C4-2B (cell line): Measurements from ENCODE around the gene ZNF618.

Source experiments
- ZFX ChIP-seq: fragments of 450-650 bp; IDR thresholded peaks from 2 replicates; pipeline ENCODE4 v1.6.1; 2017
- TF ChIP-seq, protein P1 (sequence below): fragments of 450-650 bp; conservative IDR thresholded peaks from 2 replicates; pipeline ENCODE4 v1.5.1; 2017; ENCODE audit warnings: mild to moderate bottlenecking

GRCh38 chr9:113929634-113930389 lies 53.7 kb downstream of the ZNF618 start:
- TF ChIP-seq, protein P1, sequence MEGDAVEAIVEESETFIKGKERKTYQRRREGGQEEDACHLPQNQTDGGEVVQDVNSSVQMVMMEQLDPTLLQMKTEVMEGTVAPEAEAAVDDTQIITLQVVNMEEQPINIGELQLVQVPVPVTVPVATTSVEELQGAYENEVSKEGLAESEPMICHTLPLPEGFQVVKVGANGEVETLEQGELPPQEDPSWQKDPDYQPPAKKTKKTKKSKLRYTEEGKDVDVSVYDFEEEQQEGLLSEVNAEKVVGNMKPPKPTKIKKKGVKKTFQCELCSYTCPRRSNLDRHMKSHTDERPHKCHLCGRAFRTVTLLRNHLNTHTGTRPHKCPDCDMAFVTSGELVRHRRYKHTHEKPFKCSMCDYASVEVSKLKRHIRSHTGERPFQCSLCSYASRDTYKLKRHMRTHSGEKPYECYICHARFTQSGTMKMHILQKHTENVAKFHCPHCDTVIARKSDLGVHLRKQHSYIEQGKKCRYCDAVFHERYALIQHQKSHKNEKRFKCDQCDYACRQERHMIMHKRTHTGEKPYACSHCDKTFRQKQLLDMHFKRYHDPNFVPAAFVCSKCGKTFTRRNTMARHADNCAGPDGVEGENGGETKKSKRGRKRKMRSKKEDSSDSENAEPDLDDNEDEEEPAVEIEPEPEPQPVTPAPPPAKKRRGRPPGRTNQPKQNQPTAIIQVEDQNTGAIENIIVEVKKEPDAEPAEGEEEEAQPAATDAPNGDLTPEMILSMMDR = no peak
- no peak for TF ChIP-seq ZFX
